H1 (cell line): ENCODE data around the gene RSPH6A. TPM values are rescaled to one million over a fixed set of nuclear protein-coding genes. Genes with fewer than 3 reads are reported as not detected.

Source experiments
- CBX8 ChIP-seq: fragments of 300-800, 300-1000 bp; sonication (generic); IDR thresholded peaks from 2 replicates; pipeline ENCODE4 v1.7.1; 2016; ENCODE audit warnings: low read depth, low read length, borderline replicate concordance
- CHD1 ChIP-seq: IDR thresholded peaks from 2 replicates; pipeline ENCODE4 v1.6.1; 2012; ENCODE audit warnings: low read depth, low read length, improper control_type of control experiment
- CTCF ChIP-seq, 3 experiments: IDR thresholded peaks; 1 replicate in 2 of 3; 2 replicates in 1 of 3; pipeline versions ENCODE4 v1.5.1 to v1.6.1; 2011; ENCODE audit warnings: low read length in 3 of 3, mild to moderate bottlenecking in 3 of 3, inconsistent platforms in 2 of 3, low read depth in 1 of 3, moderate library complexity in 1 of 3; ENCODE audit not compliant: insufficient read depth in 1 of 3; ENCODE audit errors: control extremely low read depth in 1 of 3
- EGR1 ChIP-seq: IDR thresholded peaks from 2 replicates; pipeline ENCODE4 v1.6.1; 2011; ENCODE audit warnings: low read depth, low read length, borderline replicate concordance
- NANOG ChIP-seq: IDR thresholded peaks from 2 replicates; pipeline ENCODE4 v1.6.1; 2011; ENCODE audit warnings: low read length, low read depth, mild to moderate bottlenecking, inconsistent platforms; ENCODE audit not compliant: insufficient read depth, poor library complexity, severe bottlenecking
- POLR2A ChIP-seq, 2 experiments: IDR thresholded peaks; 1 replicate in 1 of 2; 2 replicates in 1 of 2; pipeline ENCODE4 v1.6.1; 2011; ENCODE audit warnings: low read depth in 2 of 2, low read length in 2 of 2, mild to moderate bottlenecking in 2 of 2; ENCODE audit errors: control extremely low read depth in 1 of 2
- RBBP5 ChIP-seq: IDR thresholded peaks from 2 replicates; pipeline ENCODE4 v1.7.1; 2012; ENCODE audit warnings: low read depth, mild to moderate bottlenecking, inconsistent platforms, low read length, moderate library complexity, borderline replicate concordance
- RXRA ChIP-seq: IDR thresholded peaks from 2 replicates; pipeline ENCODE4 v1.6.1; 2011; ENCODE audit warnings: low read depth, mild to moderate bottlenecking, low read length, moderate library complexity; ENCODE audit not compliant: insufficient read depth
- TBP ChIP-seq: IDR thresholded peaks from 2 replicates; pipeline ENCODE4 v1.6.1; 2011; ENCODE audit warnings: low read depth, low read length, improper control_type of control experiment
- YY1 ChIP-seq: IDR thresholded peaks from 2 replicates; pipeline ENCODE4 v1.6.1; 2011; ENCODE audit warnings: low read depth, mild to moderate bottlenecking, low read length
- polyA plus RNA-seq, 7 experiments: library from polyadenylated mRNA; depleted of rRNA in 3 of 7; stranded (reverse) in 5 of 7; unstranded in 2 of 7; fragments of >200 nt in 5 of 7; fragments of 200-250 nt in 2 of 7; gene quantifications; 1 replicate in 5 of 7; 2 replicates in 1 of 7; 4 replicates in 1 of 7; pipeline versions ENCODE4 v1.2.1 to v1.2.3, GENCODE V29; 2011 to 2013; ENCODE audit warnings: missing spikeins in 2 of 7, mixed read lengths in 2 of 7
- total RNA-seq: library from RNA; stranded (reverse); fragmentation: NEBNext Ultra II Directional; extraction: Animal tissue kit (Norgen Biotek cat#: 25700); gene quantifications from 2 replicates; pipeline ENCODE4 v1.2.1, GENCODE V29; 2021

RSPH6A gene
- total and polyA plus RNA-seq, 2 of the 8 experiments (the other 6 are each of a cell fraction or from before 2014, with no cell fraction given), result 0.05 to 0.19 TPM

GRCh38 chr19:45863840-45864628 is 48.9 kb upstream of the RSPH6A start, which contains the start of gene FOXA3 (continued):
- peak; percentile 56 to 96 (median 65) for TF ChIP-seq CTCF (IDR thresholded peaks at IDR 0.05; ENCODE audit: control extremely low read depth in 1 of 3, insufficient read depth in 1 of 3, low read depth in 1 of 3, low read length in 3 of 3)
- TF ChIP-seq NANOG, result peak; percentile 49
- peak; percentile 9 for TF ChIP-seq TBP
- no peak for TF ChIP-seq CBX8
- no peak for TF ChIP-seq CHD1
- TF ChIP-seq EGR1, result peak; percentile 78; the same call in 1 of the 2 replicates
- TF ChIP-seq POLR2A (IDR thresholded peaks at IDR 0.05; ENCODE audit: control extremely low read depth in 1 of 2, low read depth in 2 of 2, low read length in 2 of 2), result peak in 1 of 2 experiments; percentile 53; a peak in 1 of 3 replicates
- TF ChIP-seq YY1, result peak; percentile 9; the same call in 1 of the 2 replicates
- TF ChIP-seq RBBP5, result peak; percentile 59; the same call in 1 of the 2 replicates
- no peak for TF ChIP-seq RXRA
- TF ChIP-seq, all 59 proteins: peak for 13
